GM18526 (cell line): ENCODE data around the gene NEK9.
A peak's percentile ranks its signal among the peaks of the same experiment; 100 is the strongest.

Experiments
- POLR2A ChIP-seq: IDR thresholded peaks from 3 replicates; pipeline ENCODE4 v1.6.1; 2011; ENCODE audit not compliant: insufficient read length; ENCODE audit errors: extremely low read depth

The NEK9 gene

GRCh38 chr14:75126679-75127473 is at the start of gene NEK9:
Gene NEK9 (minus strand): TSS chr14:75127048. CDS start chr14:75126921, 127 bp downstream.
- peak; percentile 94 for TF ChIP-seq POLR2A

DNA sequence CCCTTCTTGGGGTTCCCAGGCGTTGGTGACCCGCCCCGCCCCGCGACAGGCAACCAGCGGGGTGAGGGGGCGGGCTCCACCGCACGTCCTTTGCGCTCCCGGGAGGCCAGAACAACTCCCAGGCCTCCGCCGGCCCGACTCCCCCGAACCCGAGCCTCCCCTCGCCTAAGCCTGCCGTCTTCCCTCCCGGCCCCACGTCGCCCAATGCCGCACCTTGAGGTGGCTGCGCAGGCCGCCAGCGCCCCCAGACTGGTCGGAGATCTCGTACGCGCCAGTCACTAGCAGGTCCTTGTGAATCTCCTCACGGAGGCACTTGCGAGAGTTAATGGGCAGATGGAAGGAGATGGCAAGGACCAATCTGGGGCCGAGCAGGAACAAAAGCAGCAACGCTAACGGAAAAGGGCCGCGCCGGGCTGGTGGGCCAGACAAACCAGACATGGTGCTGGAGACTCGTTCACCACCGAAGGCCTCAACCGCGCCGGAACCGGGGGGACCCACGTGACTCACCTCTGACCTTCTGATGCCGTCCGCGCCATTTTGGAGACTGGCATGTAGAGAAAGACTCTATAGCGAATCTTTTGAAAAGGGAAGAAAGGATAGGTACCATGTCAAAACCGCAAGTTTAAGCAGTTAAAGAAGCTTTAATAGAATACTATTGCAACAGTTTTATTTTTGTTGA is 49.4 kb upstream of the NEK9 start, which contains the start of gene TMED10:
TSS of gene TMED10 (minus strand) at position 471 of the 679 bp plus-strand sequence. CDS start at position 438, 33 bp downstream.
- peak; percentile 35 for TF ChIP-seq POLR2A

GRCh38 chr14:75175677-75176141 is 48.9 kb upstream of the NEK9 start:
- no peak for TF ChIP-seq POLR2A

DNA sequence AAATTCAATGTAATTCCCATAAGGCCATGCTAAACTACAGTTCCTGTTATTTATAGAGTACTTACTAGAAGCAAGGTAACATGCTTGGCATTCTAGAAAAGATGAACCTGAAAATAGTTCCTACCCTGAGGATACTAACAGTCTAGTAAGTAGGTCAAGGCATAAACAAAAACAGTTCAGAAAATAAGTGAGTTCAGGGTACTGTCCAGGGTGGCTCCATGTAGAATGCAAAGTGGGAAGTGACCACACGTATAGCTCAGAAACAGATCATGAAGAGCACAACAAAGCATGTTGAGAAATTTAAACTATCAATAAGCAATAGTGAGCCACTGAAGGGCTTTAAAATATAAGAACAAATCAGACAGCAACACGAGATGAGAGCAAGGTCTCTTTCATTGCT is 47.2 kb upstream of the NEK9 start:
- no peak for TF ChIP-seq POLR2A

GRCh38 chr14:75170772-75171171 is 43.9 kb upstream of the NEK9 start:
- TF ChIP-seq POLR2A: no peak

GRCh38 chr14:75168586-75169335 is 41.9 kb upstream of the NEK9 start:
- no peak for TF ChIP-seq POLR2A

DNA sequence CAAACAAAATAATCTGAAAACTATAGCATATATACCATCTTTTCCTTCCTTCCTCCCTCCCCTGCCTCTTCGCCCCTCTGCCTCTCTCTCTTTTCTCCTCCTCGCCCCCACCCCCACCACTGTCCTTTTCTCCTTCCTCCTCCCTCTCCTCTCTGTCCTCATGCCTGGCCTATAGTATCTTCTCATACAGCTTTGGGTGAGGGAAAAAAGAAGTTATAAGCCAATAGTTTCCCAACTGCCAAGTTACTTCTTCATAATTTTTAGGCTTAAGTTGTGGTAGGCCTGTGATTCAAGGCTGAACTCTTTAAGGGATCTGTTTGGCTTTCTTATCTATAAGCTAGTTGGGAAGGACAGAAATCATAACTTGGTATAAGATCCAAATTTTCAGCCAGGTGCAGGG is 40.5 kb upstream of the NEK9 start:
- TF ChIP-seq POLR2A: no peak

GRCh38 chr14:75165586-75166391 is 38.9 kb upstream of the NEK9 start:
- TF ChIP-seq POLR2A: no peak

- no peak for TF ChIP-seq POLR2A
These were observed 38.0 kb upstream of the NEK9 start for GRCh38 chr14:75164809-75165208.

DNA sequence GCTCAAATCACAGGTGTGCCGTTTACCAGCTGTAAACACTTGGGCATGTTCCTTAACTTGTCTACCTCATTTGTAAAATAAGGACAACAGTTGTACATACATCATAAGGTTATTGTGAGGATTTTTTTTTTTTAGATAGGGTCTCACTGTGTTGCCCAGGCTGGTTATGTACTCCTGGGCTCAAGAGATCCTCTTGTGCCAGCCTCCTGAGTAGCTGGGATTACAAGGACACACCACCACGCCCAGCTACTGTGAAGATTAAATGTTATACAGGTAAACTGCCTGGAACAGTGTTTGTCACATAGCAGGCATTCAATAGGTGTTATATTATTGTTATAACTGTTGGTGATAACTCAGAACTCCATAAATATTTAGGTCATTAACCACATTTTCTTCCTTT is 36.8 kb upstream of the NEK9 start:
- TF ChIP-seq POLR2A: no peak

DNA sequence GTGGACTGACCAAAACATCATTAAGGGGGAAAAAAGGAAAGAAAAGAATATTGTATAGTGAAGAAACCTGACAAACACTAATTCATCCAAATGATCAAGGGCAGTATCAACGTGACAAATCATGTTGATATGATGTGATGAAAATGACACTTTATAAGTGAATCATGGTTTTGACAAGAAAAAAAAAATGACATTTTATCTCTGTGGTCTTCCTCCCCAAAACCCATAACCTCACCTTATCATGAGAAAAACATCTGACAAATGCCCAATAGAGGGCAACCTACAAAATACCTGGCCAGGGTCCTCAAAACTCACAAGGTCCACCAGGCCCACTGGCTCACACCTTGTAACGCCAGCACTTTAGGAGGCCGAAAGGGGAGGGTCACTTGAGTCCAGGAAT is 35.8 kb upstream of the NEK9 start:
- TF ChIP-seq POLR2A: no peak

GRCh38 chr14:75158843-75159614 is 32.2 kb upstream of the NEK9 start:
- TF ChIP-seq POLR2A: no peak

DNA sequence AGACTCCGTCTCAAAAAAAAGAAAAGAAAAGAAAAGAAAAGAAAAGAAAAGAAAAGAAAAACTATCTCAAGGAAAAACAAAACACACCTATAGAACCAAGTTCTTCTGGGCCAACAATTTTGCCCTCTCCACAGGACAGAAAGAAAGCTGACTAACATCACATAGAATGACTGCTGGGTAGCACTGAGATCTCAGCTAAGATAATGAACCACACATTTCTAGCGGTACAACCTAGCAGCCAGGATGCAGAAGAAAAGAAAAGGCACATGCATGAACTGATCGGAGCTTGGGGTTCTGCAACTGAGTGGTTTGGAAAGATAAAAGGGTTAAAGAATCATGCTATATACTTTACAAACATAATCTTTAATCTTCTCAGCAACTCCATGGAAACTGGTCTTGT is 30.1 kb upstream of the NEK9 start:
- TF ChIP-seq POLR2A: no peak

GRCh38 chr14:75156111-75156510 is 29.3 kb upstream of the NEK9 start:
- TF ChIP-seq POLR2A: no peak
